ENCODE measurements around the gene EP400. TPM values are rescaled to one million over a fixed set of nuclear protein-coding genes. Genes with fewer than 3 reads are reported as not detected.
A peak's percentile ranks its signal among the peaks of the same experiment; 100 is the strongest.
"Not testable (repeated sequence)": the region's sequence is repeated elsewhere in the genome, so short reads cannot be mapped to it uniquely, and the experiment has no call there.

EP400 gene
- total RNA-seq, 1 donor from 2014 or later = 11.9 TPM

DNA sequence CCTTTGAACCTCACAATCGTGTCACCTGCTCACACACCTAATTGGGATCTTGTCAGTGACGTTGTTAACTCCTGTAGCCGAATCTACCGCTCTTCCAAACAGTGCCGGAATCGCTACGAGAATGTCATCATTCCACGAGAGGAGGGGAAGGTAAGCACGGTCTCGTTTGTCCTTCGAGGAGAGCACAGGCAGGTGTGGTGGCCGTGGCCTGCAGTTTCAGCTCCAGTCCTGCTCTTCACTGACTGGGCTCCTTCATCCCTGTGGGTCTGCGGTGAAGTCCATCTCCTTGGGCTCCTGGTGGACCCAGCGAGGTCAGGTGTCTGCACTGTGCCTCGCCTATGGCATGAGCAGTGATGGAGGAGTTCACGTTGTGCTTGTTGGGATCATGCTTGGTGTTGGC is 96.0 kb downstream of the EP400 start:
- TF ChIP-seq, protein P1, sequence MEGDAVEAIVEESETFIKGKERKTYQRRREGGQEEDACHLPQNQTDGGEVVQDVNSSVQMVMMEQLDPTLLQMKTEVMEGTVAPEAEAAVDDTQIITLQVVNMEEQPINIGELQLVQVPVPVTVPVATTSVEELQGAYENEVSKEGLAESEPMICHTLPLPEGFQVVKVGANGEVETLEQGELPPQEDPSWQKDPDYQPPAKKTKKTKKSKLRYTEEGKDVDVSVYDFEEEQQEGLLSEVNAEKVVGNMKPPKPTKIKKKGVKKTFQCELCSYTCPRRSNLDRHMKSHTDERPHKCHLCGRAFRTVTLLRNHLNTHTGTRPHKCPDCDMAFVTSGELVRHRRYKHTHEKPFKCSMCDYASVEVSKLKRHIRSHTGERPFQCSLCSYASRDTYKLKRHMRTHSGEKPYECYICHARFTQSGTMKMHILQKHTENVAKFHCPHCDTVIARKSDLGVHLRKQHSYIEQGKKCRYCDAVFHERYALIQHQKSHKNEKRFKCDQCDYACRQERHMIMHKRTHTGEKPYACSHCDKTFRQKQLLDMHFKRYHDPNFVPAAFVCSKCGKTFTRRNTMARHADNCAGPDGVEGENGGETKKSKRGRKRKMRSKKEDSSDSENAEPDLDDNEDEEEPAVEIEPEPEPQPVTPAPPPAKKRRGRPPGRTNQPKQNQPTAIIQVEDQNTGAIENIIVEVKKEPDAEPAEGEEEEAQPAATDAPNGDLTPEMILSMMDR (conservative IDR thresholded peaks at IDR 0.05; ENCODE audit: low read depth, low read length) = no peak
- H3K4me3 ChIP-seq (ENCODE audit: low read depth, low read length) = no peak overlapping the region
- DNase-seq (ENCODE audit: low read depth) = no peak

- no peak overlapping the region for H3K4me3 ChIP-seq (ENCODE audit: low read depth, low read length)
- TF ChIP-seq, protein P1 (conservative IDR thresholded peaks at IDR 0.05; ENCODE audit: low read depth, low read length) = no peak
- DNase-seq (ENCODE audit: low read depth) = no peak
These were observed 96.8 kb downstream of the EP400 start for GRCh38 chr12:132046561-132046960.

GRCh38 chr12:132047630-132048029 is 97.9 kb downstream of the EP400 start:
- not testable (repeated sequence) for H3K4me3 ChIP-seq (ENCODE audit: low read depth, low read length); DNase-seq (ENCODE audit: low read depth)

- H3K4me3 ChIP-seq (ENCODE audit: low read depth, low read length) = no peak overlapping the region
- DNase-seq (ENCODE audit: low read depth) = no peak
- TF ChIP-seq, protein P1 (conservative IDR thresholded peaks at IDR 0.05; ENCODE audit: low read depth, low read length) = no peak
These were observed 99.7 kb downstream of the EP400 start for GRCh38 chr12:132049442-132049841.

GRCh38 chr12:132049876-132050275 is 100.1 kb downstream of the EP400 start:
- no peak overlapping the region for H3K4me3 ChIP-seq (ENCODE audit: low read depth, low read length)
- DNase-seq (ENCODE audit: low read depth) = no peak
- TF ChIP-seq, protein P1 (conservative IDR thresholded peaks at IDR 0.05; ENCODE audit: low read depth, low read length) = no peak

GRCh38 chr12:132051718-132052117 is 102.0 kb downstream of the EP400 start:
- not testable (repeated sequence) for DNase-seq (ENCODE audit: low read depth); H3K4me3 ChIP-seq (ENCODE audit: low read depth, low read length)
- TF ChIP-seq, protein P1 (conservative IDR thresholded peaks at IDR 0.05; ENCODE audit: low read depth, low read length) = peak; percentile 40

DNA sequence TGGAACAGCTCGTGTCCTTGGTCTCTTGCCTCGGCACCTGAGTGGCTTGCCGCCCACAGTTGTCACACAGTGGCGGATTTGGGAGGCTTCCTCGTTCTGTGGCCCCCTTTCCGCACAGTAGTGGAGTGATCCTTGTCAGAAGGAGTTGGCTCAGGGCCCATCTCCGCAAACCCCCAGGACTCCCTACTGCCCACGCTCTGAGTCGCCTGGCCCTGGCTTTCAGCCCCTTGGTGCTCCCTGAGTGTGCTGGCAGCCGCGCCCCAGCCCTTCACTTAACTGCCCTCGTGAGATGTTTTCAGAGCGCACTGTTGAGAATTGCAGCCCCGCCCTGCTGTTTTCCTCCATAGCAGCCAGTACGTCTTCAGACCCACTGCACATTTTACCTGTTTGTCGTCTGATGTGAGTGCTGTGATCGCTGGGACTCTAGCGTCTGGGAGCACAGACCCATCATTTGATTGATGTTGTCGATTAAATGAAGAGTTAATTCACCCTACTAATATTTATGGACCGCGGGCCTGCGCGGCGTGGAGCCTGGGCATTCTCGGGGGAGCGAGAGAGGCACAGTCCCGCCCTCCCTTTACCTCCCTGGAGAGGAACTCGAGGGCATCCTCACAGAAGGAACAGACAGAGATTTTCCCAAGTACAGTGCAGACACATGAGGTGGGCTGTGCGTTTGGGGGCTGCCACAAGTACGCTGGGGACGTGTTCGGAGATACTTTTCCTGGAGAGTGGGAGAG is 102.6 kb downstream of the EP400 start:
- TF ChIP-seq, protein P1 (conservative IDR thresholded peaks at IDR 0.05; ENCODE audit: low read depth, low read length) = no peak

More for the DNA sequence above, 102.6 kb downstream of the EP400 start:
- no peak overlapping the region for H3K4me3 ChIP-seq (ENCODE audit: low read depth, low read length)
- no peak for DNase-seq (ENCODE audit: low read depth)
